ENCODE measurements around the gene NTHL1.

The NTHL1 gene

GRCh38 chr16:2087748-2088631, 40.4 kb upstream of the NTHL1 start:
- no peak for DNase-seq (ENCODE audit: low read depth)
- H3K4me3 ChIP-seq (ENCODE audit: low read depth, low read length): no peak overlapping the region
- TF ChIP-seq CTCF (conservative IDR thresholded peaks at IDR 0.05; ENCODE audit: low read depth, low read length): no peak

- H3K4me3 ChIP-seq (ENCODE audit: low read depth, low read length): no peak overlapping the region
- no peak for DNase-seq (ENCODE audit: low read depth)
- no peak for TF ChIP-seq CTCF (conservative IDR thresholded peaks at IDR 0.05; ENCODE audit: low read depth, low read length)
Measured at GRCh38 chr16:2086812-2087747, 39.4 kb upstream of the NTHL1 start.

- TF ChIP-seq CTCF (conservative IDR thresholded peaks at IDR 0.05; ENCODE audit: low read depth, low read length): no peak
- no peak for DNase-seq (ENCODE audit: low read depth)
- no peak overlapping the region for H3K4me3 ChIP-seq (ENCODE audit: low read depth, low read length)
Measured at GRCh38 chr16:2086106-2086742, 38.6 kb upstream of the NTHL1 start.

GRCh38 chr16:2085669-2086068, 38.0 kb upstream of the NTHL1 start:
- DNase-seq (ENCODE audit: low read depth): peak; percentile 19
- no peak for TF ChIP-seq CTCF (conservative IDR thresholded peaks at IDR 0.05; ENCODE audit: low read depth, low read length)
- no peak overlapping the region for H3K4me3 ChIP-seq (ENCODE audit: low read depth, low read length)

- no peak for DNase-seq (ENCODE audit: low read depth)
- TF ChIP-seq CTCF (conservative IDR thresholded peaks at IDR 0.05; ENCODE audit: low read depth, low read length): no peak
- no peak overlapping the region for H3K4me3 ChIP-seq (ENCODE audit: low read depth, low read length)
Measured at GRCh38 chr16:2084895-2085625, 37.4 kb upstream of the NTHL1 start.

Measured in choroid plexus epithelial cell (primary cell).